B cell (primary cell): ENCODE results near the gene WDR7. TPM values are rescaled to one million over a fixed set of nuclear protein-coding genes. Genes with fewer than 3 reads are reported as not detected.

Experiments used
- ATAC-seq: fragments of 200-7000 bp; cut with Tn5 transposase; one replicate; pipeline ENCODE4 v1.10.0; 2021; ENCODE audit warnings: low read depth, mild to moderate bottlenecking, moderate number of reproducible peaks, moderate library complexity
- CTCF ChIA-PET: fragments of 350-600 bp; sonication (Branson Sonifier 250); formaldehyde crosslinking; loops from one replicate; lab custom pipeline; 2021; ENCODE audit warnings: antibody characterized with exemption, inconsistent platforms; lab: Charles Lee
- POLR2A ChIA-PET: fragments of 350-600 bp; sonication (Branson Sonifier 250); formaldehyde crosslinking; loops from one replicate; lab custom pipeline; 2021; ENCODE audit warnings: antibody characterized with exemption; lab: Charles Lee
- DNase-seq: peaks from one replicate; pipeline ENCODE4 v3.0.0; 2013
- H2AFZ ChIP-seq: 2 replicates; pipeline ENCODE4 v1.6.1; 2012; ENCODE audit warnings: mild to moderate bottlenecking, low read depth, low read length; ENCODE audit not compliant: insufficient read depth, poor library complexity, severe bottlenecking
- H3K27ac ChIP-seq, 2 donors: 1 replicate in 1 of 2; 2 replicates in 1 of 2; pipeline ENCODE4 v1.5.1; 2012 to 2013; ENCODE audit warnings: low read length in 2 of 2, mild to moderate bottlenecking in 2 of 2, moderate library complexity in 1 of 2
- H3K27me3 ChIP-seq, 4 experiments: fragments of 200-600 bp in 1 of 4; sonication (generic) in 1 of 4; replicated peaks in 1 of 4; 1 replicate in 2 of 4; 2 replicates in 2 of 4; pipeline versions ENCODE4 v1.6.1 to v1.7.0; 2013 to 2016; ENCODE audit warnings: low read length in 3 of 4, mild to moderate bottlenecking in 2 of 4, mixed read lengths in 1 of 4, moderate library complexity in 1 of 4; ENCODE audit not compliant: insufficient read depth in 4 of 4, control insufficient read depth in 3 of 4; ENCODE audit errors: control extremely low read depth in 1 of 4
- H3K36me3 ChIP-seq, 2 experiments: replicated peaks in 1 of 2; 1 replicate in 1 of 2; 2 replicates in 1 of 2; pipeline versions ENCODE4 v1.6.1 to v1.7.1; 2013; ENCODE audit warnings: low read length in 1 of 2; ENCODE audit not compliant: insufficient read depth in 2 of 2, control insufficient read depth in 1 of 2; ENCODE audit errors: control extremely low read depth in 1 of 2, extremely low read depth in 1 of 2
- H3K4me1 ChIP-seq, 2 donors: fragments of 200-600 bp in 1 of 2; sonication (generic) in 1 of 2; 1 replicate in 1 of 2; 2 replicates in 1 of 2; pipeline versions ENCODE4 v1.5.1 to v1.6.1; 2013 to 2017; ENCODE audit warnings: low read length in 2 of 2; ENCODE audit not compliant: control insufficient read depth in 2 of 2, insufficient read depth in 2 of 2
- H3K4me2 ChIP-seq: replicated peaks from 2 replicates; pipeline ENCODE3; 2012; ENCODE audit warnings: mild to moderate bottlenecking, low read depth, low read length; ENCODE audit not compliant: poor library complexity, severe bottlenecking
- H3K4me3 ChIP-seq, 5 experiments: fragments of 200-600 bp in 1 of 5; sonication (generic) in 1 of 5; 1 replicate in 3 of 5; 2 replicates in 2 of 5; pipeline versions ENCODE4 v1.5.1 to v1.7.0; 2011 to 2016; ENCODE audit warnings: low read length in 4 of 5, mild to moderate bottlenecking in 4 of 5, low read depth in 2 of 5, control low read depth in 1 of 5, moderate library complexity in 1 of 5; ENCODE audit not compliant: insufficient read depth in 1 of 5; ENCODE audit errors: control extremely low read depth in 1 of 5, extremely low read depth in 1 of 5
- H3K79me2 ChIP-seq: fragments of 200-600 bp; sonication (generic); one replicate; pipeline ENCODE4 v1.6.0; 2016; ENCODE audit warnings: low read length; ENCODE audit not compliant: control insufficient read depth, insufficient read depth
- H3K9ac ChIP-seq: fragments of 200-600 bp; sonication (generic); 2 replicates; pipeline ENCODE4 v1.6.1; 2017; ENCODE audit warnings: mild to moderate bottlenecking, low read length, moderate library complexity
- H3K9me3 ChIP-seq, 3 donors: one replicate each; pipeline versions ENCODE4 v1.6.1 to v1.7.1; 2013; ENCODE audit warnings: low read length in 2 of 3; ENCODE audit not compliant: control insufficient read depth in 2 of 3, insufficient read depth in 1 of 3; ENCODE audit errors: control extremely low read depth in 1 of 3
- H4K20me1 ChIP-seq: 2 replicates; pipeline ENCODE4 v1.6.0; 2012; ENCODE audit warnings: mild to moderate bottlenecking, low read length; ENCODE audit not compliant: insufficient read depth, control insufficient read depth, poor library complexity, severe bottlenecking
- H3K27ac Mint-ChIP-seq: one replicate; pipeline ENCODE4 v1.8.0; 2021; ENCODE audit warnings: mixed read lengths
- H3K27me3 Mint-ChIP-seq: one replicate; pipeline ENCODE4 v1.8.0; 2021; ENCODE audit warnings: mixed read lengths
- H3K4me1 Mint-ChIP-seq: one replicate; pipeline ENCODE4 v1.8.0; 2021; ENCODE audit warnings: mixed read lengths
- H3K4me3 Mint-ChIP-seq: one replicate; pipeline ENCODE4 v1.8.0; 2021; ENCODE audit warnings: mixed read lengths
- H3K9me3 Mint-ChIP-seq: one replicate; pipeline ENCODE4 v1.8.0; 2022; ENCODE audit warnings: mixed read lengths; ENCODE audit not compliant: insufficient read depth
- CTCF ChIP-seq: fragments of 200-600 bp; IDR thresholded peaks from one replicate; pipeline ENCODE4 v1.8.0; 2022; ENCODE audit warnings: antibody characterized with exemption, mild to moderate bottlenecking
- EZH2 ChIP-seq: IDR thresholded peaks from 2 replicates; pipeline ENCODE4 v1.6.1; 2012; ENCODE audit warnings: borderline replicate concordance, low read depth, mild to moderate bottlenecking, moderate library complexity, low read length; ENCODE audit not compliant: insufficient read depth, poor library complexity, severe bottlenecking
- WGBS: methylation state at CpG from one replicate; pipeline ENCODE4 v1.1.5; 2013; ENCODE audit warnings: missing lambda C conversion rate; ENCODE audit not compliant: insufficient coverage; 5-methylcytosine and 5-hydroxymethylcytosine counted together
- intact Hi-C: fragments of 100-400 bp; cut with micrococcal nuclease; formaldehyde crosslinking; loops from one replicate; pipeline ENCODE4 v1.10.0; 2022
- polyA plus RNA-seq: library from polyadenylated mRNA; depleted of rRNA; stranded (reverse); fragments of >200 nt; gene quantifications from 2 replicates; pipeline ENCODE4 v1.2.3, GENCODE V29; 2012
- total RNA-seq, 2 donors: library from RNA; stranded (reverse); fragments of 120-200 nt in 1 of 2; gene quantifications; 1 replicate in 1 of 2; 2 replicates in 1 of 2; pipeline versions ENCODE4 v1.2.3 to v1.2.4, GENCODE V29; 2013 to 2022

Gene WDR7
- total and polyA plus RNA-seq, 2 donors (not counting 1 experiment from before 2014, with no cell fraction given), result 5.5 to 45.0 TPM

- Histone ChIP-seq H3K27ac (no peak overlapping the region), H3K4me3 (no peak overlapping the region), H3K79me2 (no peaks in the 10 kb centered on the region), H2AFZ (no peak overlapping the region), H3K36me3 (no peaks in the 10 kb centered on the region), H3K27me3 (no peaks in the 10 kb centered on the region), H3K9me3 (no peaks in the 10 kb centered on the region), H4K20me1 (no peaks in the 10 kb centered on the region), H3K4me1 (peaks cover 2% of the 10 kb centered on the region in 2 donors), H3K4me2 (no peak overlapping the region), H3K9ac (no peak overlapping the region)
- no CpG with 5 or more reads among the region's 5 CpGs for WGBS
- DNase-seq (peak; percentile 43), ATAC-seq (no peak)
- Mint-ChIP-seq H3K4me3 (no peak overlapping the region), H3K9me3 (no peaks in the 10 kb centered on the region), H3K27ac (no peak overlapping the region), H3K27me3 (no peaks in the 10 kb centered on the region), H3K4me1 (peaks cover 2% of the 10 kb centered on the region)
- CTCF ChIA-PET, result interaction anchor here (0.6 kb wide), 1 partner anchor 52 kb away, joined by 3 read pairs; no protein-coding TSS in a partner anchor
- POLR2A ChIA-PET, result interaction anchor here (0.7 kb wide), 1 partner anchor 275 kb away, joined by 14 read pairs; no protein-coding TSS in a partner anchor
- TF ChIP-seq EZH2 (no peak), CTCF (peak; percentile 76)
- intact Hi-C loops, result no loop called here
These were observed 5.6 kb upstream of the WDR7 start for GRCh38 chr18:56645415-56646016.

DNA sequence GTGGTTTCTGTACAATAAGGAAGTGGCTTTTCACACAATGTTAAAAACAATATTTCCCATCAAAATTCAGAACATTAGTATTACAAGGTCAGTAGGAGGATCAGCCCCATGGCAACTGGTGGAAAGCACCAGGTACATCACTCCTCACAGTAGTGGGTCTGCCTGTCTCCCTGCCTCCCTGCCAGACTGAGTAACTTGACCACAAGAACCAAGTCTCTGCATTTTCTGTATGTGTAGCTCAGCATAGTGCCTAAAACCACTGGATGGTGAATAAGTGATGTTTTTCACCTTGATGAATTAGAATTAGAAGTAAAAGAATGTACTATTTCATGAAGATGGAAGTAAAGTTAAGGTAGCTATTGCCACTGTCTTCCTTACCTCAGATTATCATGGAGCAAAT, 4.1 kb upstream of the WDR7 start:
- Histone ChIP-seq H3K27ac (no peak overlapping the region), H2AFZ (no peak overlapping the region), H3K9ac (no peak overlapping the region), H3K4me3 (no peak overlapping the region), H3K4me2 (no peak overlapping the region), H3K4me1 (peaks cover 9 to 12% of the 10 kb centered on the region in 2 donors), H3K27me3 (no peaks in the 10 kb centered on the region), H4K20me1 (no peaks in the 10 kb centered on the region), H3K79me2 (peaks cover 8% of the 10 kb centered on the region), H3K36me3 (no peaks in the 10 kb centered on the region), H3K9me3 (no peaks in the 10 kb centered on the region)
- Mint-ChIP-seq H3K4me1 (peaks cover 17% of the 10 kb centered on the region), H3K27ac (no peak overlapping the region), H3K4me3 (no peak overlapping the region), H3K9me3 (no peaks in the 10 kb centered on the region), H3K27me3 (no peaks in the 10 kb centered on the region)
- intact Hi-C loops, result no loop called here
- no peak for TF ChIP-seq CTCF
- TF ChIP-seq EZH2, result no peak
- ChIA-PET CTCF (no interaction called here), POLR2A (no interaction called here)
- ATAC-seq, result no peak
- no peak for DNase-seq
